ENCODE measurements around the gene LCE4A.
"Not testable (repeated sequence)": the region's sequence is repeated elsewhere in the genome, so short reads cannot be mapped to it uniquely, and the experiment has no call there.

The LCE4A gene

GRCh38 chr1:152707860-152708259 lies at the start of gene LCE4A:
Gene LCE4A (plus strand): TSS chr1:152708160. CDS start chr1:152709076, 916 bp downstream.
- no peak for DNase-seq (ENCODE audit: low spot score)

- DNase-seq (ENCODE audit: low spot score) = no peak
Observed at GRCh38 chr1:152658649-152659048, 49.3 kb upstream of the LCE4A start.

GRCh38 chr1:152663098-152663497 lies 44.9 kb upstream of the LCE4A start, which contains the start of gene LCE2D:
Gene LCE2D (plus strand): TSS chr1:152663380. CDS start chr1:152664106, 726 bp downstream.
- no peak for DNase-seq (ENCODE audit: low spot score)

GRCh38 chr1:152666171-152666570 lies 41.8 kb upstream of the LCE4A start:
- DNase-seq (ENCODE audit: low spot score) = not testable (repeated sequence)

- DNase-seq (ENCODE audit: low spot score) = no peak
Observed at GRCh38 chr1:152667648-152668047, 40.3 kb upstream of the LCE4A start.

- DNase-seq (ENCODE audit: low spot score) = no peak
Observed at GRCh38 chr1:152673016-152673415, 34.9 kb upstream of the LCE4A start.

GRCh38 chr1:152674983-152675382 lies 33.0 kb upstream of the LCE4A start, which contains the start of gene LCE2C:
Gene LCE2C (plus strand): TSS chr1:152675279. CDS start chr1:152676016, 737 bp downstream.
- not testable (repeated sequence) for DNase-seq (ENCODE audit: low spot score)

GRCh38 chr1:152679459-152679858 lies 28.5 kb upstream of the LCE4A start:
- no peak for DNase-seq (ENCODE audit: low spot score)

- no peak for DNase-seq (ENCODE audit: low spot score)
Observed at GRCh38 chr1:152681616-152682015, 26.3 kb upstream of the LCE4A start.

GRCh38 chr1:152683846-152684245 lies 24.1 kb upstream of the LCE4A start:
- DNase-seq (ENCODE audit: low spot score) = no peak

- not testable (repeated sequence) for DNase-seq (ENCODE audit: low spot score)
Observed at GRCh38 chr1:152685823-152686222, 22.1 kb upstream of the LCE4A start, which contains the start of gene LCE2B. Gene LCE2B (plus strand): TSS chr1:152686123. CDS start chr1:152686844, 721 bp downstream.

- no peak for DNase-seq (ENCODE audit: low spot score)
Observed at GRCh38 chr1:152697701-152698600, 10.0 kb upstream of the LCE4A start, which contains the start of gene LCE2A. Gene LCE2A (plus strand): TSS chr1:152698345. CDS start chr1:152698902, 557 bp downstream.

GRCh38 chr1:152699746-152700145 lies 8.2 kb upstream of the LCE4A start:
- no peak for DNase-seq (ENCODE audit: low spot score)

- DNase-seq (ENCODE audit: low spot score) = no peak
Observed at GRCh38 chr1:152718238-152718637, 10.3 kb downstream of the LCE4A start.

- no peak for DNase-seq (ENCODE audit: low spot score)
Observed at GRCh38 chr1:152725261-152725660, 17.3 kb downstream of the LCE4A start.

- DNase-seq (ENCODE audit: low spot score) = no peak
Observed at GRCh38 chr1:152728986-152729385, 21.0 kb downstream of the LCE4A start.

GRCh38 chr1:152735648-152736047 lies 27.7 kb downstream of the LCE4A start:
- DNase-seq (ENCODE audit: low spot score) = no peak

- no peak for DNase-seq (ENCODE audit: low spot score)
Observed at GRCh38 chr1:152737997-152738396, 30.0 kb downstream of the LCE4A start.

- no peak for DNase-seq (ENCODE audit: low spot score)
Observed at GRCh38 chr1:152739841-152740240, 31.9 kb downstream of the LCE4A start.

GRCh38 chr1:152741656-152742055 lies 33.7 kb downstream of the LCE4A start:
- DNase-seq (ENCODE audit: low spot score) = no peak

- DNase-seq (ENCODE audit: low spot score) = no peak
Observed at GRCh38 chr1:152743371-152744145, 35.6 kb downstream of the LCE4A start.

GRCh38 chr1:152745289-152745704 lies 37.3 kb downstream of the LCE4A start:
- DNase-seq (ENCODE audit: low spot score) = no peak

Measured in CD4-positive, alpha-beta T cell treated with Interleukin-2 at 100 ng/mL for 4 hours (primary cell).